Osteocyte (in vitro differentiated cells): Measurements from ENCODE around the gene NRK. TPM values are rescaled to one million over a fixed set of nuclear protein-coding genes. Genes with fewer than 3 reads are reported as not detected.

Source experiments
- DNase-seq: peaks from one replicate; pipeline ENCODE4 v3.0.0; 2021; ENCODE audit warnings: mixed read lengths; ENCODE audit not compliant: unreplicated experiment; ENCODE audit errors: extremely low spot score
- H3K27ac Mint-ChIP-seq: one replicate; pipeline ENCODE4 v1.8.0; 2021; ENCODE audit warnings: mild to moderate bottlenecking, mixed read lengths; ENCODE audit not compliant: unreplicated experiment
- H3K27me3 Mint-ChIP-seq: one replicate; pipeline ENCODE4 v1.8.0; 2021; ENCODE audit warnings: mixed read lengths; ENCODE audit not compliant: unreplicated experiment
- H3K36me3 Mint-ChIP-seq: one replicate; pipeline ENCODE4 v1.8.0; 2021; ENCODE audit warnings: mixed read lengths; ENCODE audit not compliant: unreplicated experiment
- H3K4me1 Mint-ChIP-seq: one replicate; pipeline ENCODE4 v1.8.0; 2021; ENCODE audit warnings: mixed read lengths; ENCODE audit not compliant: unreplicated experiment
- H3K4me3 Mint-ChIP-seq: one replicate; pipeline ENCODE4 v1.8.0; 2021; ENCODE audit warnings: mild to moderate bottlenecking, moderate library complexity, mixed read lengths; ENCODE audit not compliant: unreplicated experiment
- H3K9me3 Mint-ChIP-seq: one replicate; pipeline ENCODE4 v1.8.0; 2021; ENCODE audit warnings: mixed read lengths; ENCODE audit not compliant: unreplicated experiment
- total RNA-seq: library from RNA; stranded (reverse); gene quantifications from 2 replicates; pipeline ENCODE4 v1.2.1, GENCODE V29; 2021
- TF ChIP-seq, protein P1 (sequence below): fragments of 200-600 bp; sonication (generic); IDR thresholded peaks from 2 replicates; pipeline ENCODE4 v1.5.0; 2021; ENCODE audit warnings: antibody characterized with exemption, mild to moderate bottlenecking, moderate library complexity

NRK gene
- total RNA-seq, 1 donor from 2014 or later: 5.6 TPM

DNA sequence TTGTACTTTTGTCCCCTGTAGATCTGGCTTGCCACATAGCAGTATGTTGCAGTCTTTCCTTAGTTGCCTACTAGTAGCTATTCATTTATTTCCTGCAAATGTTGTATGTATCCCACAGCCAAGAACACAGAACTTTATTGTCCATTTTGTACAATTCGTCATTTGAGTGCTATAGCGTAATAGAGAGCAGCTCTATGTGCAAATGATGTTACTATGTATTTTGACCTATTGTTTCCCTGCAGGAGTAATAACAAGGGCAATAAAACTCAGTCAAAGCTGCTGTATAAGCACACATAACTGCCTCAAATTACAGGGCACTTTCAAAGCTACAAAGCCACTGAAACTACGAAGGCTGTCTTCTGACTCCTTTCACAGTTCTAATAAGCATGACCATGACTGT lies 48.1 kb downstream of the NRK start:
- TF ChIP-seq, protein P1, sequence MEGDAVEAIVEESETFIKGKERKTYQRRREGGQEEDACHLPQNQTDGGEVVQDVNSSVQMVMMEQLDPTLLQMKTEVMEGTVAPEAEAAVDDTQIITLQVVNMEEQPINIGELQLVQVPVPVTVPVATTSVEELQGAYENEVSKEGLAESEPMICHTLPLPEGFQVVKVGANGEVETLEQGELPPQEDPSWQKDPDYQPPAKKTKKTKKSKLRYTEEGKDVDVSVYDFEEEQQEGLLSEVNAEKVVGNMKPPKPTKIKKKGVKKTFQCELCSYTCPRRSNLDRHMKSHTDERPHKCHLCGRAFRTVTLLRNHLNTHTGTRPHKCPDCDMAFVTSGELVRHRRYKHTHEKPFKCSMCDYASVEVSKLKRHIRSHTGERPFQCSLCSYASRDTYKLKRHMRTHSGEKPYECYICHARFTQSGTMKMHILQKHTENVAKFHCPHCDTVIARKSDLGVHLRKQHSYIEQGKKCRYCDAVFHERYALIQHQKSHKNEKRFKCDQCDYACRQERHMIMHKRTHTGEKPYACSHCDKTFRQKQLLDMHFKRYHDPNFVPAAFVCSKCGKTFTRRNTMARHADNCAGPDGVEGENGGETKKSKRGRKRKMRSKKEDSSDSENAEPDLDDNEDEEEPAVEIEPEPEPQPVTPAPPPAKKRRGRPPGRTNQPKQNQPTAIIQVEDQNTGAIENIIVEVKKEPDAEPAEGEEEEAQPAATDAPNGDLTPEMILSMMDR: no peak
- peaks cover 9% of the 10 kb centered on the region for H3K9me3 Mint-ChIP-seq
- H3K27me3 Mint-ChIP-seq: no peaks in the 10 kb centered on the region
- H3K27ac Mint-ChIP-seq: no peak overlapping the region
- no peak for DNase-seq
- H3K4me3 Mint-ChIP-seq: no peak overlapping the region
- no peaks in the 10 kb centered on the region for H3K36me3 Mint-ChIP-seq
- H3K4me1 Mint-ChIP-seq: peaks cover 6% of the 10 kb centered on the region

DNA sequence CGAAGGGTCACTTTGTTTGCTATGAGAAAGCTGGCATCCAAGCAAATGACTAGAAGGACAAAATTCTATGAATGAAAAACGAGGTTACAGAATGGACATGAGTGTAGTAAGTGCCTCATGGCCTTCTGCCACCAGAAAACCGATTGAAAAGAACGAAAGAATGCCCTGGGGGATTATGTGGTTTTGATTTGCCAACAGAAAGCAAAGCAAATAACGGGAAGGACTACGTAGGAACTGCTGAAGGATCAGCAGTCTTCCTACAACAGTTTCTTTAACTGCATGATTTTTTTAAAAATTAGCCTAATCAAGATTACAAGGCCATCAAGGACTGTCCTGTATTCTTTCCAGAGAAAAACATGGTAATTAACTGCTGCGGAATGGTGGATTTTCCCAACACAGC lies 50.6 kb downstream of the NRK start:
- no peaks in the 10 kb centered on the region for H3K27me3 Mint-ChIP-seq

DNA sequence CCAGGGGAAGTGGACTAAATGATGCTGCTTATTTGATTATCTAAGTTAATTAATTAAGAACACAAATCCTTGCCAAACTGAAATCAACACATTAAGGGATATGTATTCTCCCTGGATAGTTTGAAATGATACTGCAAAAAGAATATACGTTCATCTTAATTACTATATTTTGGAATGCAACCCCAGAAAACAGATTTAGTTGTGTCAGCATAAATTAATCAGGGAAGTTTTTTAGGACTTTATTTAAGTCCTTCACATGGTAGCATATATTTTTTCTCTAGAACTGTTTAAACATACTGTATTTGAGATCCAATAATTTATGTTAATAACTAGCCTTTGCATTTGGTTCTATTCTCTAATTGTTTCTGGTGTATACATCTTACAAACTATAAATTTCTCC lies 52.5 kb downstream of the NRK start:
- Mint-ChIP-seq H3K27me3 (no peaks in the 10 kb centered on the region), H3K36me3 (no peaks in the 10 kb centered on the region), H3K4me1 (peaks cover 2% of the 10 kb centered on the region), H3K4me3 (no peak overlapping the region), H3K9me3 (peaks cover 6% of the 10 kb centered on the region), H3K27ac (no peak overlapping the region)
- TF ChIP-seq, protein P1: no peak
- DNase-seq: no peak

More for the DNA sequence above, 50.6 kb downstream of the NRK start:
- peaks cover 9% of the 10 kb centered on the region for H3K9me3 Mint-ChIP-seq
- no peak for DNase-seq
- H3K36me3 Mint-ChIP-seq: no peaks in the 10 kb centered on the region
- no peak overlapping the region for H3K4me3 Mint-ChIP-seq
- TF ChIP-seq, protein P1: no peak
- H3K4me1 Mint-ChIP-seq: peaks cover 6% of the 10 kb centered on the region
- no peak overlapping the region for H3K27ac Mint-ChIP-seq

DNA sequence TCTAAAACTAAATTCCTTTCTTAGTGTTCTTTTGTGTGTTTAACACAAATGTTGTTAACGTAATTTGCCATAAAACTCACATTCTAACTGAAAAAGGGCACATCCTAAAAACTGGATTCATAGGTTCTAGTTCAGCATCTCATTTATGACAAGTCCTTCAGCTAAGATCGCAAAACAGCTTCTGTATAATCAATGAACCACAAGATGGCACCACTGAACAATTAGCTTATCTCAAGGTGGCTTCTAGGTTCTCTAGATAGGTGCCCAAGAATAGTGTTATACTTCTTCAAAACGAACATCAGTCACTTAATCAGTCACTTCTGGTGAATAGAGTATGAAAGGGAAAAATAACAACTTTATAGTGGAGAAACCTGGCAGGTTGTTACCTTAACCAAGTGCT lies 54.3 kb downstream of the NRK start:
- DNase-seq: no peak
- TF ChIP-seq, protein P1: peak; percentile 39
- no peak overlapping the region for H3K4me3 Mint-ChIP-seq
- no peaks in the 10 kb centered on the region for H3K36me3 Mint-ChIP-seq
- no peaks in the 10 kb centered on the region for H3K27me3 Mint-ChIP-seq
- H3K27ac Mint-ChIP-seq: no peak overlapping the region
- peaks cover 6% of the 10 kb centered on the region for H3K9me3 Mint-ChIP-seq
- no peaks in the 10 kb centered on the region for H3K4me1 Mint-ChIP-seq

DNA sequence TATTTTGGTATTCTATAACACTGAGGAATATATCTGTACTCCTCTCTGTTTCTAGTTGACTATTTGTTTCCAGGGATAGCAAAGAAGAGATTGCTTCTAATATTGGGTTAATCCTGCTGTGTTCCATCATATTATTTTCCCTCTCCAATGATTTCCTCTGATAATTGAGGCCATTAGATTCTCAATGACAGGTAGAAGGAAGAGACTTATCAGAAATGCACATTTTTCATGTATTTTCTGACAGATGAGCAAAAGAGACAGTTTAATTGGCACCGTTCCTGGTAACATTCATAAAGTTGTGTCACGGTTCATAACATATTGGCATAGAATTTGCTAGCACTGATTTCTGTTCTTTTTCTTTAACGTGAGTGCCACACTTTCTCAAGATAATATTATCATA lies 58.2 kb downstream of the NRK start:
- H3K27me3 Mint-ChIP-seq: no peaks in the 10 kb centered on the region
- TF ChIP-seq, protein P1: no peak
- no peak for DNase-seq
- H3K9me3 Mint-ChIP-seq: no peaks in the 10 kb centered on the region
- peaks cover 7% of the 10 kb centered on the region for H3K4me1 Mint-ChIP-seq
- no peaks in the 10 kb centered on the region for H3K36me3 Mint-ChIP-seq
- H3K27ac Mint-ChIP-seq: no peak overlapping the region
- no peak overlapping the region for H3K4me3 Mint-ChIP-seq
